Measurements from ENCODE around the gene GALR3. TPM values are rescaled to one million over a fixed set of nuclear protein-coding genes. Genes with fewer than 3 reads are reported as not detected.

Gene GALR3
- total RNA-seq, 1 experiment from 2014 or later = not detected

GRCh38 chr22:37827056-37827455 lies 3.9 kb downstream of the GALR3 start:
- POLR2A ChIA-PET = interaction anchor here (0.7 kb wide), 1 partner anchor 73 kb away, joined by 3 read pairs; no protein-coding TSS in a partner anchor
- no TSS peak for BruUV-seq (replicated peaks)
- H3K4me1 ChIP-seq (ENCODE audit: control insufficient read depth, insufficient read depth, low read length) = no peaks in the 10 kb centered on the region
- H3K9me3 ChIP-seq (ENCODE audit: control insufficient read depth, insufficient read depth, low read depth, low read length) = no peaks in the 10 kb centered on the region
- ATAC-seq (no peak), DNase-seq (ENCODE audit: low read depth, low spot score) (no peak)
- H3K36me3 ChIP-seq (ENCODE audit: control insufficient read depth, insufficient read depth, low read length) = no peaks in the 10 kb centered on the region
- H3K27ac ChIP-seq (ENCODE audit: low read length) = no peak overlapping the region
- no peaks in the 10 kb centered on the region for H3K27me3 ChIP-seq (ENCODE audit: control insufficient read depth, insufficient read depth, low read length)
- in situ Hi-C loops (cut with HindIII; ENCODE audit: low pct_unique_long_range_greater_than_20kb, low sequenced_read_pairs) = no loop called here
- intact Hi-C loops (cut with micrococcal nuclease; ENCODE audit: unreplicated experiment) = no loop called here
- TF ChIP-seq TCF7L2 (IDR thresholded peaks at IDR 0.05; ENCODE audit: low read depth, low read length) = no peak
- no peak for TF ChIP-seq POLR2AphosphoS5 (IDR thresholded peaks at IDR 0.05; ENCODE audit: low read depth, low read length)
- TF ChIP-seq CTCF (IDR thresholded peaks at IDR 0.05) = no peak
- TF ChIP-seq SIN3A (IDR thresholded peaks at IDR 0.05; ENCODE audit: borderline replicate concordance, insufficient read depth, low read depth, low read length) = no peak
- TF ChIP-seq REST (IDR thresholded peaks at IDR 0.05; ENCODE audit: insufficient read depth in 1 of 2, low read depth in 2 of 2, low read length in 1 of 2) = no peak
- H3K4me3 ChIP-seq (ENCODE audit: low read depth in 2 of 2, low read length in 2 of 2) = no peak overlapping the region
- CTCF ChIA-PET = no interaction called here

- H3K36me3 ChIP-seq (ENCODE audit: control insufficient read depth, insufficient read depth, low read length) = no peaks in the 10 kb centered on the region
- intact Hi-C loops (cut with micrococcal nuclease; ENCODE audit: unreplicated experiment) (no loop called here), in situ Hi-C loops (cut with HindIII; ENCODE audit: low pct_unique_long_range_greater_than_20kb, low sequenced_read_pairs) (no loop called here)
- no TSS peak for BruUV-seq (replicated peaks)
- H3K27ac ChIP-seq (ENCODE audit: low read length) = no peak overlapping the region
- H3K27me3 ChIP-seq (ENCODE audit: control insufficient read depth, insufficient read depth, low read length) = no peaks in the 10 kb centered on the region
- TF ChIP-seq REST (IDR thresholded peaks at IDR 0.05; ENCODE audit: insufficient read depth in 1 of 2, low read depth in 2 of 2, low read length in 1 of 2) (no peak), POLR2AphosphoS5 (IDR thresholded peaks at IDR 0.05; ENCODE audit: low read depth, low read length) (no peak), TCF7L2 (IDR thresholded peaks at IDR 0.05; ENCODE audit: low read depth, low read length) (no peak), CTCF (IDR thresholded peaks at IDR 0.05) (no peak), SIN3A (IDR thresholded peaks at IDR 0.05; ENCODE audit: borderline replicate concordance, insufficient read depth, low read depth, low read length) (no peak)
- CTCF ChIA-PET = no interaction called here
- POLR2A ChIA-PET = no interaction called here
- H3K4me3 ChIP-seq (ENCODE audit: low read depth in 2 of 2, low read length in 2 of 2) = no peak overlapping the region
- no peak for DNase-seq (ENCODE audit: low read depth, low spot score)
- no peaks in the 10 kb centered on the region for H3K4me1 ChIP-seq (ENCODE audit: control insufficient read depth, insufficient read depth, low read length)
- ATAC-seq = no peak
- H3K9me3 ChIP-seq (ENCODE audit: control insufficient read depth, insufficient read depth, low read depth, low read length) = no peaks in the 10 kb centered on the region
Observed at GRCh38 chr22:37830093-37830842, 7.1 kb downstream of the GALR3 start.

Data from Panc1 (cell line).